ENCODE results near the gene PPME1.

Gene PPME1

GRCh38 chr11:74297484-74297883, 126.4 kb downstream of the PPME1 start:
- no peaks in the 10 kb centered on the region for H3K79me2 ChIP-seq (ENCODE audit: insufficient read depth, low read length)
- H3K9me3 ChIP-seq (ENCODE audit: low read length) = no peaks in the 10 kb centered on the region
- no peak overlapping the region for H2AFZ ChIP-seq (ENCODE audit: low read length)
- no peaks in the 10 kb centered on the region for H3F3A ChIP-seq (ENCODE audit: insufficient read depth, low read length)
- no peaks in the 10 kb centered on the region for H3K27me3 ChIP-seq (ENCODE audit: insufficient read depth, low read length)
- H3K36me3 ChIP-seq (ENCODE audit: insufficient read depth, low read length) = no peaks in the 10 kb centered on the region
- no peak for TF ChIP-seq EZH2 (IDR thresholded peaks at IDR 0.05; ENCODE audit: borderline replicate concordance, low read length)
- no peak for TF ChIP-seq CTCF (IDR thresholded peaks at IDR 0.05; ENCODE audit: low read length)
- no peaks in the 10 kb centered on the region for H3K9me2 ChIP-seq (ENCODE audit: low read depth, low read length)
- H3K4me3 ChIP-seq (ENCODE audit: low read depth, low read length, poor library complexity, severe bottlenecking) = no peak overlapping the region
- H3K4me2 ChIP-seq (ENCODE audit: low read length) = no peak overlapping the region
- no peak overlapping the region for H3K9ac ChIP-seq (ENCODE audit: low read length)
- no peak overlapping the region for H3K27ac ChIP-seq (ENCODE audit: low read depth, low read length, poor library complexity, severe bottlenecking)
- no peaks in the 10 kb centered on the region for H4K20me1 ChIP-seq (ENCODE audit: insufficient read depth, low read length)
- H3K4me1 ChIP-seq (ENCODE audit: insufficient read depth, low read length, severe bottlenecking) = no peaks in the 10 kb centered on the region

GRCh38 chr11:74299015-74299414, 127.9 kb downstream of the PPME1 start:
- TF ChIP-seq EZH2 (IDR thresholded peaks at IDR 0.05; ENCODE audit: borderline replicate concordance, low read length) = no peak
- TF ChIP-seq CTCF (IDR thresholded peaks at IDR 0.05; ENCODE audit: low read length) = no peak
- Histone ChIP-seq H3K4me3 (ENCODE audit: low read depth, low read length, poor library complexity, severe bottlenecking) (no peak overlapping the region), H2AFZ (ENCODE audit: low read length) (no peak overlapping the region)

More at GRCh38 chr11:74299015-74299414, 127.9 kb downstream of the PPME1 start:
- H3K9me2 ChIP-seq (ENCODE audit: low read depth, low read length) = no peaks in the 10 kb centered on the region
- no peak overlapping the region for H3K27ac ChIP-seq (ENCODE audit: low read depth, low read length, poor library complexity, severe bottlenecking)
- H3F3A ChIP-seq (ENCODE audit: insufficient read depth, low read length) = no peaks in the 10 kb centered on the region
- H3K79me2 ChIP-seq (ENCODE audit: insufficient read depth, low read length) = no peaks in the 10 kb centered on the region
- no peak overlapping the region for H3K4me2 ChIP-seq (ENCODE audit: low read length)
- no peaks in the 10 kb centered on the region for H3K9me3 ChIP-seq (ENCODE audit: low read length)
- H3K27me3 ChIP-seq (ENCODE audit: insufficient read depth, low read length) = no peaks in the 10 kb centered on the region
- no peaks in the 10 kb centered on the region for H3K36me3 ChIP-seq (ENCODE audit: insufficient read depth, low read length)
- H3K9ac ChIP-seq (ENCODE audit: low read length) = no peak overlapping the region
- H4K20me1 ChIP-seq (ENCODE audit: insufficient read depth, low read length) = no peaks in the 10 kb centered on the region
- no peaks in the 10 kb centered on the region for H3K4me1 ChIP-seq (ENCODE audit: insufficient read depth, low read length, severe bottlenecking)
